Ishikawa (cell line): ENCODE results near the gene ATP6V0B.

ENCODE experiments used
- CEBPB ChIP-seq: IDR thresholded peaks from 2 replicates; pipeline ENCODE4 v1.6.1; 2012
- CREB1 ChIP-seq: IDR thresholded peaks from 2 replicates; pipeline ENCODE4 v1.6.1; 2012; ENCODE audit warnings: low read depth
- EGR1 ChIP-seq: IDR thresholded peaks from 2 replicates; pipeline ENCODE4 v1.6.1; 2012
- EP300 ChIP-seq: IDR thresholded peaks from 2 replicates; pipeline ENCODE4 v1.6.1; 2012; ENCODE audit warnings: borderline replicate concordance
- FOXM1 ChIP-seq: IDR thresholded peaks from 2 replicates; pipeline ENCODE4 v1.6.1; 2012; ENCODE audit warnings: low read depth, borderline replicate concordance
- NFIC ChIP-seq: IDR thresholded peaks from 2 replicates; pipeline ENCODE4 v1.6.1; 2012
- RAD21 ChIP-seq: IDR thresholded peaks from 2 replicates; pipeline ENCODE4 v1.6.1; 2012; ENCODE audit warnings: low read depth
- TAF1 ChIP-seq: IDR thresholded peaks from 2 replicates; pipeline ENCODE4 v1.6.1; 2012; ENCODE audit warnings: low read depth, mild to moderate bottlenecking
- TCF12 ChIP-seq: IDR thresholded peaks from 2 replicates; pipeline ENCODE4 v1.6.1; 2012; ENCODE audit warnings: low read depth
- USF1 ChIP-seq: IDR thresholded peaks from 2 replicates; pipeline ENCODE4 v1.6.1; 2012
- YY1 ChIP-seq: IDR thresholded peaks from 2 replicates; pipeline ENCODE4 v1.6.1; 2012; ENCODE audit warnings: low read depth
- ZBTB7A ChIP-seq: IDR thresholded peaks from 2 replicates; pipeline ENCODE4 v1.6.1; 2012; ENCODE audit warnings: low read depth
- TF ChIP-seq, protein P1 (sequence below): IDR thresholded peaks from 2 replicates; pipeline ENCODE4 v1.6.1; 2012
- TF ChIP-seq, protein P2 (sequence below): IDR thresholded peaks from 2 replicates; pipeline ENCODE4 v1.6.1; 2012; ENCODE audit warnings: low read depth, mild to moderate bottlenecking

- TF ChIP-seq TCF12: no peak
- TF ChIP-seq TAF1: no peak
- TF ChIP-seq YY1: no peak
- TF ChIP-seq NFIC: no peak
- TF ChIP-seq, protein P1, sequence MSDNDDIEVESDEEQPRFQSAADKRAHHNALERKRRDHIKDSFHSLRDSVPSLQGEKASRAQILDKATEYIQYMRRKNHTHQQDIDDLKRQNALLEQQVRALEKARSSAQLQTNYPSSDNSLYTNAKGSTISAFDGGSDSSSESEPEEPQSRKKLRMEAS: no peak
- TF ChIP-seq EP300: no peak
- TF ChIP-seq ZBTB7A: no peak
- TF ChIP-seq CREB1: no peak
- TF ChIP-seq CEBPB: no peak
- no peak for TF ChIP-seq USF1
- TF ChIP-seq, protein P2, sequence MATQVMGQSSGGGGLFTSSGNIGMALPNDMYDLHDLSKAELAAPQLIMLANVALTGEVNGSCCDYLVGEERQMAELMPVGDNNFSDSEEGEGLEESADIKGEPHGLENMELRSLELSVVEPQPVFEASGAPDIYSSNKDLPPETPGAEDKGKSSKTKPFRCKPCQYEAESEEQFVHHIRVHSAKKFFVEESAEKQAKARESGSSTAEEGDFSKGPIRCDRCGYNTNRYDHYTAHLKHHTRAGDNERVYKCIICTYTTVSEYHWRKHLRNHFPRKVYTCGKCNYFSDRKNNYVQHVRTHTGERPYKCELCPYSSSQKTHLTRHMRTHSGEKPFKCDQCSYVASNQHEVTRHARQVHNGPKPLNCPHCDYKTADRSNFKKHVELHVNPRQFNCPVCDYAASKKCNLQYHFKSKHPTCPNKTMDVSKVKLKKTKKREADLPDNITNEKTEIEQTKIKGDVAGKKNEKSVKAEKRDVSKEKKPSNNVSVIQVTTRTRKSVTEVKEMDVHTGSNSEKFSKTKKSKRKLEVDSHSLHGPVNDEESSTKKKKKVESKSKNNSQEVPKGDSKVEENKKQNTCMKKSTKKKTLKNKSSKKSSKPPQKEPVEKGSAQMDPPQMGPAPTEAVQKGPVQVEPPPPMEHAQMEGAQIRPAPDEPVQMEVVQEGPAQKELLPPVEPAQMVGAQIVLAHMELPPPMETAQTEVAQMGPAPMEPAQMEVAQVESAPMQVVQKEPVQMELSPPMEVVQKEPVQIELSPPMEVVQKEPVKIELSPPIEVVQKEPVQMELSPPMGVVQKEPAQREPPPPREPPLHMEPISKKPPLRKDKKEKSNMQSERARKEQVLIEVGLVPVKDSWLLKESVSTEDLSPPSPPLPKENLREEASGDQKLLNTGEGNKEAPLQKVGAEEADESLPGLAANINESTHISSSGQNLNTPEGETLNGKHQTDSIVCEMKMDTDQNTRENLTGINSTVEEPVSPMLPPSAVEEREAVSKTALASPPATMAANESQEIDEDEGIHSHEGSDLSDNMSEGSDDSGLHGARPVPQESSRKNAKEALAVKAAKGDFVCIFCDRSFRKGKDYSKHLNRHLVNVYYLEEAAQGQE: no peak
- TF ChIP-seq RAD21: no peak
- TF ChIP-seq FOXM1: no peak
- no peak for TF ChIP-seq EGR1
These were observed 19.3 kb downstream of the ATP6V0B start for GRCh38 chr1:43994071-43994470.
